WTC11 (cell line): Measurements from ENCODE around the gene USP15. TPM values are rescaled to one million over a fixed set of nuclear protein-coding genes. Genes with fewer than 3 reads are reported as not detected.
A peak's percentile ranks its signal among the peaks of the same experiment; 100 is the strongest.

Experiments used
- ATAC-seq: fragments of 200-7000 bp; cut with Tn5 transposase; 2 replicates; pipeline ENCODE4 v1.10.0; 2021; ENCODE audit warnings: mild to moderate bottlenecking, moderate library complexity
- CTCF ChIA-PET: fragments of 300-600 bp; sonication (Branson Sonifier 250); formaldehyde crosslinking; loops from one replicate; lab custom pipeline; 2021; ENCODE audit warnings: antibody characterized with exemption; lab: Charles Lee
- POLR2A ChIA-PET: fragments of 350-600 bp; sonication (Branson Sonifier 250); formaldehyde crosslinking; loops from one replicate; lab custom pipeline; 2021; ENCODE audit warnings: antibody characterized with exemption; lab: Charles Lee
- DNase-seq: peaks from one replicate; pipeline ENCODE4 v3.0.0; 2021; ENCODE audit warnings: low spot score
- H3K27ac Mint-ChIP-seq: 2 replicates; pipeline ENCODE4 v1.8.0; 2021; ENCODE audit warnings: mixed read lengths
- H3K27me3 Mint-ChIP-seq: 2 replicates; pipeline ENCODE4 v1.8.0; 2021; ENCODE audit warnings: low read depth, mild to moderate bottlenecking, moderate library complexity, mixed read lengths
- H3K36me3 Mint-ChIP-seq: 2 replicates; pipeline ENCODE4 v1.8.0; 2021; ENCODE audit warnings: mixed read lengths
- H3K4me1 Mint-ChIP-seq: 2 replicates; pipeline ENCODE4 v1.8.0; 2022; ENCODE audit warnings: mixed read lengths
- H3K4me3 Mint-ChIP-seq: 2 replicates; pipeline ENCODE4 v1.8.0; 2021; ENCODE audit warnings: mild to moderate bottlenecking, moderate library complexity, mixed read lengths
- H3K9me3 Mint-ChIP-seq: 2 replicates; pipeline ENCODE4 v1.8.0; 2021; ENCODE audit warnings: mixed read lengths
- ATF1 ChIP-seq: sonication (generic); formaldehyde crosslinking; IDR thresholded peaks from 2 replicates; pipeline ENCODE4 v1.8.1; 2023; ENCODE audit warnings: mild to moderate bottlenecking, moderate library complexity, missing genetic modification reagents
- CREB1 ChIP-seq: sonication (generic); formaldehyde crosslinking; IDR thresholded peaks from 2 replicates; pipeline ENCODE4 v1.8.0; 2023; ENCODE audit warnings: mild to moderate bottlenecking, missing genetic modification reagents
- ETV6 ChIP-seq: sonication (generic); formaldehyde crosslinking; IDR thresholded peaks from 2 replicates; pipeline ENCODE4 v1.8.1; 2022; ENCODE audit warnings: mild to moderate bottlenecking, missing genetic modification reagents
- FOXJ3 ChIP-seq: sonication (generic); formaldehyde crosslinking; IDR thresholded peaks from 2 replicates; pipeline ENCODE4 v1.9.0; 2021; ENCODE audit warnings: missing genetic modification reagents, mild to moderate bottlenecking, borderline replicate concordance
- JAZF1 ChIP-seq: fragments of 250-450 bp; sonication (Bioruptor Pico); IDR thresholded peaks from 2 replicates; pipeline ENCODE4 v1.9.0; 2021; ENCODE audit warnings: moderate library complexity, mild to moderate bottlenecking, inconsistent platforms
- NFE2L1 ChIP-seq: sonication (generic); formaldehyde crosslinking; IDR thresholded peaks from 2 replicates; pipeline ENCODE4 v1.8.1; 2023; ENCODE audit warnings: missing genetic modification reagents
- NFYB ChIP-seq: sonication (generic); formaldehyde crosslinking; conservative IDR thresholded peaks from 2 replicates; pipeline ENCODE4 v1.8.0; 2022; ENCODE audit warnings: low read depth, missing genetic modification reagents
- NR3C1 ChIP-seq: sonication (generic); formaldehyde crosslinking; conservative IDR thresholded peaks from 2 replicates; pipeline ENCODE4 v1.8.1; 2023; ENCODE audit warnings: low read depth, mild to moderate bottlenecking, missing genetic modification reagents
- OVOL2 ChIP-seq: fragments of 250-450 bp; sonication (Bioruptor Pico); IDR thresholded peaks from 2 replicates; pipeline ENCODE4 v1.9.0; 2021; ENCODE audit warnings: mild to moderate bottlenecking, borderline replicate concordance
- RELA ChIP-seq: sonication (generic); formaldehyde crosslinking; IDR thresholded peaks from 2 replicates; pipeline ENCODE4 v1.8.1; 2022; ENCODE audit warnings: missing genetic modification reagents, mild to moderate bottlenecking, borderline replicate concordance
- RORB ChIP-seq: fragments of 250-450 bp; sonication (Bioruptor Pico); IDR thresholded peaks from 2 replicates; pipeline ENCODE4 v1.9.0; 2021; ENCODE audit warnings: mild to moderate bottlenecking
- SOX15 ChIP-seq: fragments of 250-450 bp; sonication (Bioruptor Pico); IDR thresholded peaks from 2 replicates; pipeline ENCODE4 v1.9.0; 2021; ENCODE audit warnings: mild to moderate bottlenecking
- ZNF317 ChIP-seq: sonication (generic); formaldehyde crosslinking; IDR thresholded peaks from 2 replicates; pipeline ENCODE4 v1.8.1; 2023; ENCODE audit warnings: low read depth, mild to moderate bottlenecking, moderate library complexity, missing genetic modification reagents, borderline replicate concordance
- ZNF423 ChIP-seq: fragments of 250-450 bp; sonication (Bioruptor Pico); IDR thresholded peaks from 2 replicates; pipeline ENCODE4 v2.1.2; 2022; ENCODE audit warnings: mild to moderate bottlenecking, moderate library complexity
- total RNA-seq: library from RNA; stranded (reverse); gene quantifications from 3 replicates; pipeline ENCODE4 v1.2.3, GENCODE V29; 2021
- TF ChIP-seq, protein P1 (sequence below): sonication (generic); formaldehyde crosslinking; IDR thresholded peaks from 2 replicates; pipeline ENCODE4 v1.8.0; 2022; ENCODE audit warnings: missing genetic modification reagents
- TF ChIP-seq, protein P2 (sequence below): sonication (generic); formaldehyde crosslinking; IDR thresholded peaks from 2 replicates; pipeline ENCODE4 v1.8.1; 2022; ENCODE audit warnings: low read depth, missing genetic modification reagents, borderline replicate concordance
- TF ChIP-seq, protein P3 (sequence below): fragments of 250-450 bp; sonication (Bioruptor Pico); IDR thresholded peaks from 2 replicates; pipeline ENCODE4 v1.9.0; 2021; ENCODE audit warnings: mild to moderate bottlenecking
- TF ChIP-seq, protein P4 (sequence below): sonication (generic); formaldehyde crosslinking; conservative IDR thresholded peaks from 2 replicates; pipeline ENCODE4 v1.8.1; 2022; ENCODE audit warnings: mild to moderate bottlenecking, missing genetic modification reagents
- TF ChIP-seq, protein P5 (sequence below): sonication (generic); formaldehyde crosslinking; IDR thresholded peaks from 2 replicates; pipeline ENCODE4 v1.8.1; 2023; ENCODE audit warnings: mild to moderate bottlenecking, missing genetic modification reagents
- TF ChIP-seq, protein P6 (sequence below): sonication (generic); formaldehyde crosslinking; IDR thresholded peaks from 2 replicates; pipeline ENCODE4 v1.8.1; 2023; ENCODE audit warnings: mild to moderate bottlenecking, missing genetic modification reagents, moderate library complexity

Gene USP15
- total RNA-seq, 1 experiment from 2014 or later = 37.2 TPM

DNA sequence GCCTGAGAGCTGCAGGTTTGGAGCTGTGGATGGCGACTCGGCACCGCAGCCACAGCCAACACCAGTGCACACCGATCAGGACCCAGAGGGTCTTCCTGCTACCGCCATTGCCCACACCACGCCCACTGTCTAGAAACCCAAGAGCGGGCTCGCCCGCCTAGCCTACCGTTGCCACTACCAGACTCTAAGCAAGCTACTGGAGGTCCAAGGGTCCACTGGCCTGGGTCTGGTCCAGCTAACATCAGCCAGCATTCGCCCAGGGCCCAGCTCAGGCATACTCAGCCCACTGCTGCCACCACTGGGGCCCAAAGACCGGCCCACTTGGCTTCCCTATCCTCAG, 175.9 kb downstream of the USP15 start (continued):
- TF ChIP-seq, protein P1, sequence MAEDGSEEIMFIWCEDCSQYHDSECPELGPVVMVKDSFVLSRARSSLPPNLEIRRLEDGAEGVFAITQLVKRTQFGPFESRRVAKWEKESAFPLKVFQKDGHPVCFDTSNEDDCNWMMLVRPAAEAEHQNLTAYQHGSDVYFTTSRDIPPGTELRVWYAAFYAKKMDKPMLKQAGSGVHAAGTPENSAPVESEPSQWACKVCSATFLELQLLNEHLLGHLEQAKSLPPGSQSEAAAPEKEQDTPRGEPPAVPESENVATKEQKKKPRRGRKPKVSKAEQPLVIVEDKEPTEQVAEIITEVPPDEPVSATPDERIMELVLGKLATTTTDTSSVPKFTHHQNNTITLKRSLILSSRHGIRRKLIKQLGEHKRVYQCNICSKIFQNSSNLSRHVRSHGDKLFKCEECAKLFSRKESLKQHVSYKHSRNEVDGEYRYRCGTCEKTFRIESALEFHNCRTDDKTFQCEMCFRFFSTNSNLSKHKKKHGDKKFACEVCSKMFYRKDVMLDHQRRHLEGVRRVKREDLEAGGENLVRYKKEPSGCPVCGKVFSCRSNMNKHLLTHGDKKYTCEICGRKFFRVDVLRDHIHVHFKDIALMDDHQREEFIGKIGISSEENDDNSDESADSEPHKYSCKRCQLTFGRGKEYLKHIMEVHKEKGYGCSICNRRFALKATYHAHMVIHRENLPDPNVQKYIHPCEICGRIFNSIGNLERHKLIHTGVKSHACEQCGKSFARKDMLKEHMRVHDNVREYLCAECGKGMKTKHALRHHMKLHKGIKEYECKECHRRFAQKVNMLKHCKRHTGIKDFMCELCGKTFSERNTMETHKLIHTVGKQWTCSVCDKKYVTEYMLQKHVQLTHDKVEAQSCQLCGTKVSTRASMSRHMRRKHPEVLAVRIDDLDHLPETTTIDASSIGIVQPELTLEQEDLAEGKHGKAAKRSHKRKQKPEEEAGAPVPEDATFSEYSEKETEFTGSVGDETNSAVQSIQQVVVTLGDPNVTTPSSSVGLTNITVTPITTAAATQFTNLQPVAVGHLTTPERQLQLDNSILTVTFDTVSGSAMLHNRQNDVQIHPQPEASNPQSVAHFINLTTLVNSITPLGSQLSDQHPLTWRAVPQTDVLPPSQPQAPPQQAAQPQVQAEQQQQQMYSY (CRISPR knock-in tag) = no peak
- no peak for TF ChIP-seq OVOL2 (CRISPR knock-in tag)

DNA sequence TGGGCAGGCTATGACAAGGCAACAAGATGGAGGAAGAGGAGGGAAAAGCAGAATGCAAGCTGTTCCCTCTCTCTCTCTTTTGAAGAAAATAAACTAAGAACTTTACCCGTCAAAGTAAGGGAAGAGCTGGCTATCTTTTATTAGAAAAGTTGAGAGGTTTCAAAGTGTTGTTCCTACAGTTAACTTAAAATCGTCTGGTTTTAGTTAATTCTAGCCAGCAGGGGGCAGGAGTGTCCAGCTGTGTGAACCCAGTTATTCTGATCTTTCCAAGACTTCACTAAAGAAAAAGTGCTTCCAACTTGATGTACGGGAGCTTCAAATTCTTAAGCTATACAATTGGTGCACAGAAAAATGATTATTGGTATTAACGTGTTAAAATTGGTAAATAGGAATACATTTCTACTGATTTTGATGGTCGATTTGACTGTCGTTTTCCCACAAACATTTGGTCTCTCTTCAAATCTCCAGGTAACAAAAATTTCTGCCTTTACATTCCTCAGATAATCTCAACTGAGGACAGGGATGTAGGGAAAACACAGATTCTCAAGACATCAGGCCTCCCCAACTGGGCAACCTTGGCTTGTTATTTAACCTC, 178.0 kb downstream of the USP15 start:
- Mint-ChIP-seq H3K4me3 (no peak overlapping the region), H3K9me3 (peaks cover 24% of the 10 kb centered on the region), H3K27ac (no peak overlapping the region)
- ChIA-PET CTCF (interaction anchor here (0.6 to 1.7 kb wide), 18 partner anchors 10 to 657 kb away, joined by 3 to 18 read pairs (median 4); partner anchors contain the start of gene MON2), POLR2A (interaction anchor here (0.6 kb wide), 1 partner anchor 333 kb away, joined by 3 read pairs; no protein-coding TSS in a partner anchor)
- peak; percentile 56 for DNase-seq
- TF ChIP-seq, protein P2, sequence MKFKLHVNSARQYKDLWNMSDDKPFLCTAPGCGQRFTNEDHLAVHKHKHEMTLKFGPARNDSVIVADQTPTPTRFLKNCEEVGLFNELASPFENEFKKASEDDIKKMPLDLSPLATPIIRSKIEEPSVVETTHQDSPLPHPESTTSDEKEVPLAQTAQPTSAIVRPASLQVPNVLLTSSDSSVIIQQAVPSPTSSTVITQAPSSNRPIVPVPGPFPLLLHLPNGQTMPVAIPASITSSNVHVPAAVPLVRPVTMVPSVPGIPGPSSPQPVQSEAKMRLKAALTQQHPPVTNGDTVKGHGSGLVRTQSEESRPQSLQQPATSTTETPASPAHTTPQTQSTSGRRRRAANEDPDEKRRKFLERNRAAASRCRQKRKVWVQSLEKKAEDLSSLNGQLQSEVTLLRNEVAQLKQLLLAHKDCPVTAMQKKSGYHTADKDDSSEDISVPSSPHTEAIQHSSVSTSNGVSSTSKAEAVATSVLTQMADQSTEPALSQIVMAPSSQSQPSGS (CRISPR knock-in tag) = no peak
- TF ChIP-seq, protein P3, sequence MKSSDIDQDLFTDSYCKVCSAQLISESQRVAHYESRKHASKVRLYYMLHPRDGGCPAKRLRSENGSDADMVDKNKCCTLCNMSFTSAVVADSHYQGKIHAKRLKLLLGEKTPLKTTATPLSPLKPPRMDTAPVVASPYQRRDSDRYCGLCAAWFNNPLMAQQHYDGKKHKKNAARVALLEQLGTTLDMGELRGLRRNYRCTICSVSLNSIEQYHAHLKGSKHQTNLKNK (CRISPR knock-in tag) = no peak
- no peak for TF ChIP-seq FOXJ3
- no peak for TF ChIP-seq RELA (CRISPR knock-in tag)
- no peak for TF ChIP-seq ETV6 (CRISPR knock-in tag)
- no peak for TF ChIP-seq NR3C1 (CRISPR knock-in tag)
- TF ChIP-seq JAZF1 (CRISPR knock-in tag) = no peak
- TF ChIP-seq, protein P4, sequence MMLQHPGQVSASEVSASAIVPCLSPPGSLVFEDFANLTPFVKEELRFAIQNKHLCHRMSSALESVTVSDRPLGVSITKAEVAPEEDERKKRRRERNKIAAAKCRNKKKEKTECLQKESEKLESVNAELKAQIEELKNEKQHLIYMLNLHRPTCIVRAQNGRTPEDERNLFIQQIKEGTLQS (CRISPR knock-in tag) = no peak
- TF ChIP-seq, protein P5, sequence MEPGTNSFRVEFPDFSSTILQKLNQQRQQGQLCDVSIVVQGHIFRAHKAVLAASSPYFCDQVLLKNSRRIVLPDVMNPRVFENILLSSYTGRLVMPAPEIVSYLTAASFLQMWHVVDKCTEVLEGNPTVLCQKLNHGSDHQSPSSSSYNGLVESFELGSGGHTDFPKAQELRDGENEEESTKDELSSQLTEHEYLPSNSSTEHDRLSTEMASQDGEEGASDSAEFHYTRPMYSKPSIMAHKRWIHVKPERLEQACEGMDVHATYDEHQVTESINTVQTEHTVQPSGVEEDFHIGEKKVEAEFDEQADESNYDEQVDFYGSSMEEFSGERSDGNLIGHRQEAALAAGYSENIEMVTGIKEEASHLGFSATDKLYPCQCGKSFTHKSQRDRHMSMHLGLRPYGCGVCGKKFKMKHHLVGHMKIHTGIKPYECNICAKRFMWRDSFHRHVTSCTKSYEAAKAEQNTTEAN (CRISPR knock-in tag) = no peak
- TF ChIP-seq RORB (CRISPR knock-in tag) = no peak
- no peak for TF ChIP-seq CREB1 (CRISPR knock-in tag)
- no peak for TF ChIP-seq NFE2L1
- TF ChIP-seq ZNF317 (CRISPR knock-in tag) = no peak
- TF ChIP-seq, protein P6, sequence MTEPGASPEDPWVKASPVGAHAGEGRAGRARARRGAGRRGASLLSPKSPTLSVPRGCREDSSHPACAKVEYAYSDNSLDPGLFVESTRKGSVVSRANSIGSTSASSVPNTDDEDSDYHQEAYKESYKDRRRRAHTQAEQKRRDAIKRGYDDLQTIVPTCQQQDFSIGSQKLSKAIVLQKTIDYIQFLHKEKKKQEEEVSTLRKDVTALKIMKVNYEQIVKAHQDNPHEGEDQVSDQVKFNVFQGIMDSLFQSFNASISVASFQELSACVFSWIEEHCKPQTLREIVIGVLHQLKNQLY (CRISPR knock-in tag) = no peak
- no peak for TF ChIP-seq SOX15 (CRISPR knock-in tag)
- no peak for TF ChIP-seq NFYB (CRISPR knock-in tag)
- TF ChIP-seq ATF1 (CRISPR knock-in tag) = no peak
- TF ChIP-seq ZNF423 = no peak
- TF ChIP-seq, all 79 proteins: peak for 0
- Mint-ChIP-seq H3K4me1 (peaks cover 16% of the 10 kb centered on the region), H3K27me3 (peaks cover 44% of the 10 kb centered on the region), H3K36me3 (no peaks in the 10 kb centered on the region)
- ATAC-seq = no peak
